Left colon (tissue), 2 donors: ENCODE measurements around the gene AFF4. TPM values are rescaled to one million over a fixed set of nuclear protein-coding genes. Genes with fewer than 3 reads are reported as not detected.
"Not testable (repeated sequence)": the region's sequence is repeated elsewhere in the genome, so short reads cannot be mapped to it uniquely, and the experiment has no call there.

Source experiments
- ATAC-seq: fragments of 200-7000 bp; cut with Tn5 transposase; one replicate; pipeline ENCODE4 v1.9.1; 2020; ENCODE audit warnings: mild to moderate bottlenecking, moderate library complexity
- DNase-seq, 2 donors: peaks; one replicate each; pipeline ENCODE4 v3.0.0-alpha.2; 2020
- intact Hi-C, 2 donors: fragments of 100-400 bp; cut with DNase I in 1 of 2; cut with micrococcal nuclease in 1 of 2; formaldehyde crosslinking; loops; one replicate each; pipeline versions ENCODE4 v1.11.2 to v1.14.0; 2022; cut with DNase I, micrococcal nuclease
- total RNA-seq, 2 donors: library from RNA; stranded (reverse); fragmentation: NEBNext Ultra II Directional; extraction: Animal tissue kit (Norgen Biotek cat#: 25700); gene quantifications; one replicate each; pipeline ENCODE4 v1.2.1, GENCODE V29; 2021
- donor health status: DM: no; HTN: no; CAD: no.
- donor health status: DM: yes; HTN: yes; CAD: no.

AFF4 gene
- total RNA-seq, 2 donors from 2014 or later, result 65.2 to 74.7 TPM

GRCh38 chr5:132962429-132963021 is 909 bp downstream of the AFF4 start:
- intact Hi-C loops, result loop anchor here in 1 of 2 donors (10.0 kb wide), 1 partner anchor 92 kb away; the partner anchor contains the start of gene HSPA4
- peak; percentile 33 to 37 for DNase-seq

GRCh38 chr5:132961887-132962286 is 1.5 kb downstream of the AFF4 start:
- DNase-seq, result no peak
- no peak for ATAC-seq
- intact Hi-C loops, result loop anchor here in 1 of 2 donors (10.0 kb wide), 1 partner anchor 93 kb away; the partner anchor contains the start of gene HSPA4

More at GRCh38 chr5:132962429-132963021, 909 bp downstream of the AFF4 start:
- ATAC-seq, result peak; percentile 43

DNA sequence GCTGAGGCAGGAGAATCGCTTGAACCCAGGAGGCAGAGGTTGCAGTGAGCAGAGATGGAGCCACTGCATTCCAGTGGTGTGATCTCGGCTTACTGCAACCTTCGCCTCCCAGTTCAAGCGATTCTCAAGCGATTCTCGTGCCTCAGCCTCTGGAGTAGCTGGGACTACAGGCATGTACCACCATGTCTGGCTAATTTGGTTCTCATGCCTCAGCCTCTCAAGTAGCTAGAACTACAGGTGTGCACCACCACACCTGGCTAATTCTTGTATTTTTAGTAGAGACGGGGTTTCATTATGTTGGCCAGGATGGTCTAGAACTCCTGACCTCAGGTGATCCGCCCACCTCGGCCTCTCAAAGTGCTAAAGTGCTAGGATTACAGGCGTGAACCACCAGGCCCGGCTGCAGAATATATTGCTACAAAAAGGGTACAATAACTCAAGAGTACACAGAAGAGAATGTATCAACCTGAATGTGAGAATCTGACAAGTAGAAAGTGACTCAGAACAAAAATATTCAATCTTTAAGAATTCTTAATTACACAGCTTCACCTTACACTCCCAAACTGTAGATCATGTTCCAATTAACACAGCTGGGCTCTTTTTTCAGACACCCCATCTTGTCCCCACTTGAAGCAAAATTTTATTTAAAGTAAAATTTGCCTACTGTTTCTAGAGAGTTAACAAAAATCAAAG is 2.2 kb downstream of the AFF4 start:
- intact Hi-C loops, result loop anchor here in 1 of 2 donors (10.0 kb wide), 1 partner anchor 94 kb away; the partner anchor contains the start of gene HSPA4
- DNase-seq, result not testable (repeated sequence)

GRCh38 chr5:132956166-132956799 is 7.2 kb downstream of the AFF4 start:
- ATAC-seq, intact Hi-C loops, DNase-seq: not testable (repeated sequence)

More for the DNA sequence above, 2.2 kb downstream of the AFF4 start:
- not testable (repeated sequence) for ATAC-seq

- ATAC-seq (no peak), DNase-seq (no peak)
- intact Hi-C loops, result no loop called here
Measured at GRCh38 chr5:132953710-132954109, 9.7 kb downstream of the AFF4 start.

DNA sequence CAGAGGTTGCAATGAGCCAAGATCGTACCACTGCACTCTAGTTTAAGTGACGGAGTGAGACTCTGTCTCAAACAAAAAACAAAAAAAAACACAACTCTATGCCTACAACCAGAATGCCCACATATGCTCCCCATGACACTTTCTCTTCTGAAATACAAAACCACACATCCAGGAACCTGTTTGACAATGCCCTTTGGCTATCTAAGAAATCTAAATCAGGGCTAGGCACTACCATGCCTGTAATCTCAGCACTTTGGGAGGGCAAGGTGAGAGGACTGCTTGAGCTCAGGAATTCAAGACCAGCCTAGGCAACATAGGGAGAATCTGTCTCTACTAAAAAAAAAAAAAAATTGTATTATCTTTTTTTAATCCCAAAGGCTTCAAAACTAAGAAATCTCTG is 10.6 kb downstream of the AFF4 start:
- ATAC-seq, result no peak

GRCh38 chr5:132951897-132952296 is 11.5 kb downstream of the AFF4 start:
- ATAC-seq, result no peak
- intact Hi-C loops, result no loop called here

More for the DNA sequence above, 10.6 kb downstream of the AFF4 start:
- no peak for DNase-seq
- intact Hi-C loops, result no loop called here

DNA sequence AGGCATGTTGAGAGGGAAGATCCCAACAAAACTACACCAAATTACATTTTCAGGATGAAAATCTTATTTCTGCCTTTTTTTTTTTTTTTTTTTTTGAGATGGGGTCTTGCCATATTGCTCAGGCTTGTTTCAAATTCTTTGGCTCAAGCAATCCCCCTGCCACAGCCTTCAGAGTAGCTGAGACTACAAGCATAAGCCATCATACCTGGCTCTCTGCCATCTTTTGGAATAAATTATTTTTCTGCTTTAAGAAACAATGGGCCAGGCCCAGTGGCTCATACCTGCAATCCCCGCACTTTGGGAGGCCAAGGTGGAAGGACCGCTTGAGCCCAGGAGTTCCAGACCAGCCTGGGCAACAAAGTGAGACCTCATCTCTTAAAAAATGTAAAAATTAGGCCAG is 14.3 kb downstream of the AFF4 start:
- intact Hi-C loops, result no loop called here
- ATAC-seq (no peak), DNase-seq (no peak)

More at GRCh38 chr5:132951897-132952296, 11.5 kb downstream of the AFF4 start:
- no peak for DNase-seq

- no peak for DNase-seq
- peak; percentile 36 for ATAC-seq
- intact Hi-C loops, result no loop called here
Measured at GRCh38 chr5:132947671-132948070, 15.8 kb downstream of the AFF4 start.

DNA sequence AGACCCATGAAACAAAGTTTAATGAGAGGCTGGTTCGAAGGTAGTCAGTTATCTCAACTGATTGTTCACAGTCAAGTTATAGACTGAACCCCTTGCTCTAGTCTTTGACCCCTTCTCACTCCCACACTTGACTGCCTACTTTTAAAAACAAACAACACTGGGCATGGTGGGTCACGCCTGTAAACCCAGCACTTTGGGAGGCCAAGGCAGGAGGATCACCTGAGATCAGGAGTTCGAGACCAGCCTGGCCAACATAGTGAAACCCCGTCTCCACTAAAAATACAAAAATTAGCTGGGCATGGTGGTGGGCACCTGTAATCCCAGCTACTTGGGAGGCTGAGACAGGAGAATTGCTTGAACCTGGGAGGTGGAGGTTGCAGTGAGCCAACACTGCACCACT is 18.1 kb downstream of the AFF4 start:
- DNase-seq, intact Hi-C loops, ATAC-seq: not testable (repeated sequence)

- ATAC-seq, result no peak
Measured at GRCh38 chr5:132943362-132944022, 19.9 kb downstream of the AFF4 start.

DNA sequence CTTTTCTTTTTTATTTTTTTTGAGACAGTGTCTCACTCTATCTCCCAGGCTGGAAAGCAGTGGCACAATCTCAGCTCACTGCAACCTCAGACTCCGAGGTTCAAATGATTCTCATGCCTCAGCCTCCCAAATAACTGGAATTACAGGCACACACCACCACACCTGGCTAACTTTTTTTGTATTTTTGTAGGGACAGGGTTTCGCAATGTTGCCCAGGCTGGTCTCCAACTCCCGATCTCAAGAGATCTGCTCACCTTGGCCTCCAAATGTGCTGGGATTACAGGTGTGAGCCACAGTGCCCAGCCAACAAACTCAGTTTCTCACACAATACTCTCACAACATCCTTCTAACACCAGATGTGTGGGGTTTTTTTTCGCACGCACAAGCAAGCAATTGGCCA is 22.1 kb downstream of the AFF4 start:
- intact Hi-C loops, result no loop called here
- DNase-seq (no peak), ATAC-seq (no peak)

More at GRCh38 chr5:132943362-132944022, 19.9 kb downstream of the AFF4 start:
- intact Hi-C loops, result no loop called here
- no peak for DNase-seq

DNA sequence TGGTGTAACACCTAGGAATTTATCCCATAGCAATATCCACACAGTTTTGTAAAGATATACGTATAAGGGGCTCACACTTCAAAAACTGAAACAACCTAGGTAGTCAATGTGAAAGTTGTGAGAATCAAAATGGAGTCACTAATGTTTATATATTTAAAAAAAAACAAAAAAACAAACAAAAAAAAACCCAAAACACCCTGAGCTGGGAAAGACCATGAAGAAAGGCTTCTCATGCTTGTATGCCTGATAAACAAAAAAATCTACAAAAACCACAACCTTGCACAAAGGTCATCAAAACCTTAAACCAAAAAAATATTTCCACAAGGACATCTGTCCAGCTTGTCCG is 35.4 kb downstream of the AFF4 start:
- DNase-seq (no peak), ATAC-seq (no peak)
- intact Hi-C loops, result no loop called here

- DNase-seq (no peak), ATAC-seq (peak; percentile 90)
- intact Hi-C loops, result no loop called here
Measured at GRCh38 chr5:132927355-132928061, 35.9 kb downstream of the AFF4 start.

GRCh38 chr5:132926437-132926836 is 37.0 kb downstream of the AFF4 start:
- no peak for ATAC-seq
- no peak for DNase-seq
- intact Hi-C loops, result no loop called here

GRCh38 chr5:132916086-132916485 is 47.3 kb downstream of the AFF4 start:
- no peak for DNase-seq
- ATAC-seq, result no peak
- intact Hi-C loops, result no loop called here

DNA sequence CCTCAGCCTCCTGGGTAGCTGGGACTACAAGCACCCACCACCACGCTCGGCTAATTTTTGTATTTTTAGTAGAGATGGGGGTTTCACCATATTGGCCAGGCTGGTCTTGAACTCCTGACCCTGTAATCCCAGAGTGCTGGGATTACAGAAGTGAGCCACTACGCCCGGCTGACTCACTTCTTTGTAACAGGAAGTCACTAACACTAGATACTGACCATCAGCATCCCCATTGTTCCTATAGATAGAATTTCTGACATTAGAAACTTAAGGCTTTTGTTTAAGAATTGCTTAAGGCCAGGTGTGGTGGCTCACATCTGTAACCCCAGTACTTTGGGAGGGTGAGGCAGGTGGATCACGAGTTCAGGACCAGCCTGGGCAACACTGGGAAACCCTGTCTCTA is 47.8 kb downstream of the AFF4 start:
- no peak for DNase-seq
- ATAC-seq, result peak; percentile 38
- intact Hi-C loops, result no loop called here

GRCh38 chr5:132909702-132910101 is 53.7 kb downstream of the AFF4 start:
- no peak for ATAC-seq
- intact Hi-C loops, result no loop called here
- DNase-seq, result no peak

DNA sequence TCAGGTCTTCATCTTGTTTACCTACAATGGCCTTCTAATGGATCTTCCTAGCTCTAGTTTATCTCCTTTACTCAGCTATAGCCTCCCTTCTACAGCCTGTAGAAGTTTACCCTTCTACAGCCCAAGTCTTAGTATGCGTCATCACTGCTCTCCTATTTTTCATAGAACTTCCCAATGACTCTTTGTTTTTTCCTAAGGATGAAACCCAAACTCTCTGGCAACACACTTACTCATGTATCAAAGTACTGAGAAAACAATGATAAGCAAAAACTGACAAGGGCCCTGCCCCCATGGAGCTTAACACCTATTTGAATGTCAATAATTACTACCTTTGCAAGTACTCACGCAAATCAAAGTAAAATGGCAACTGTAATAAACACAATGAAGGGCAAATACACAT is 56.3 kb downstream of the AFF4 start:
- no peak for ATAC-seq
- intact Hi-C loops, result no loop called here

More for the DNA sequence above, 56.3 kb downstream of the AFF4 start:
- DNase-seq, result no peak
